ENCODE results near the gene FGGY.
"Not testable (repeated sequence)": the region's sequence is repeated elsewhere in the genome, so short reads cannot be mapped to it uniquely, and the experiment has no call there.

Gene FGGY

GRCh38 chr1:59443310-59443709 is 146.4 kb downstream of the FGGY start:
- DNase-seq (ENCODE audit: low spot score) = no peak

DNA sequence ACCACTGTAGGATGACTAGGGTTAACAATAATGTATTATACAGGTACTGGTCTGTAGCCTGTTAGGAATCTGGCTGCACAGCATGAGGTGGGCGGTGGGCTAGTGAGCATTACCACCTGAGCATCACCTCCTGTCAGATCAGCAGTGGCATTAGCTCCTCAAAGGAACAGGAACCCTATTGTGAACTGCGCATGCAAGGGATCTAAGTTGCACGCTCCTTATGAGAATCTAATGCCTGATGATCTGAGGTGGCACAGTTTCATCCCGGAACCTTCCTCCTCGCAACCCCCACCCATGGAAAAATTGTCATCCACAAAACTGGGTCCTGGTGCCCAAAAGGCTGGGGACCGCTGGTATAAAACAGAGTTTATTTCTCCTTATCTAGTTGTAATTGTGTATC is 147.6 kb downstream of the FGGY start:
- DNase-seq (ENCODE audit: low spot score) = no peak

DNA sequence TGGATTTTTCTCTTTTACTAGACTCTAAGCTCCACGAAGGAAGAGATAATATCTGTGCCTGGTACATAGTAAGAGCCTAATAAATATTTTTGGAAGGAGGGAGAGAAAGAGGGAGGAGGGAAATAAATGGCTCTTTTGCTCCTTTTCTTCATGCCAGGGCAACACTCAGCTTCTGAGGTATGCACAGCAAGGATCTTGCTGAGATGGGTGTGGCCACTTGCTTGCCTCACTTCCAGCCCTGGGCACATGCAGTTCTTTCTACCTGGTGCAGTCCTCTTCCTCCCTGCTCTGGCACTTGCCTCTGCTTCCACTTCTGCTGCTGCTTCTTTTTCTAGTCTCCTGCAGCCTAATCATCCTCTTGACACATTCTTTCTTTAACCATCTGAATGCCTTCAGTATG is 148.1 kb downstream of the FGGY start:
- peak; percentile 64 for DNase-seq (ENCODE audit: low spot score)

GRCh38 chr1:59446257-59446901 is 149.5 kb downstream of the FGGY start:
- no peak for DNase-seq (ENCODE audit: low spot score)

- DNase-seq (ENCODE audit: low spot score) = no peak
These were observed 155.1 kb downstream of the FGGY start for GRCh38 chr1:59452026-59452425.

GRCh38 chr1:59452559-59452958 is 155.7 kb downstream of the FGGY start:
- no peak for DNase-seq (ENCODE audit: low spot score)

GRCh38 chr1:59453297-59453968 is 156.5 kb downstream of the FGGY start:
- DNase-seq (ENCODE audit: low spot score) = no peak

- DNase-seq (ENCODE audit: low spot score) = no peak
These were observed 158.3 kb downstream of the FGGY start for GRCh38 chr1:59455206-59455605.

DNA sequence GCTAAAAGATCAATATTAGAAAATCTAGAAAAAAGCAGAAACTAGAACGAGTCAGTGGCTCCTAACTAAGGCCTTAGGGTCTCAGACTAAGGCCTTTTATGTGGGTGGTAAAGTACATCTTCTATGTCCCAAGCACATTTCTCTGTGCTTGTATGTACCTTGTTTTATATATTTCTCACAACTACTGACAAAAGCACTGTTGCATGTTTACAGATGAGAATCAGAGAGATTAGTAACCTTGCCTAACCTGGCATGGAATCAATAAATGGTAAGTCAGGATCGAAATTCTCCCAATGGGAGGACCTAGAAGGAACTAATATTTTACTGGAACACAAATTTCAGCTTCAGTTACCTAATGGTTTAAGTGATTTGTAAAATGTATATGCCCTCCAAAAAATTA is 160.9 kb downstream of the FGGY start:
- no peak for DNase-seq (ENCODE audit: low spot score)

- no peak for DNase-seq (ENCODE audit: low spot score)
These were observed 162.0 kb downstream of the FGGY start for GRCh38 chr1:59458884-59459283.

DNA sequence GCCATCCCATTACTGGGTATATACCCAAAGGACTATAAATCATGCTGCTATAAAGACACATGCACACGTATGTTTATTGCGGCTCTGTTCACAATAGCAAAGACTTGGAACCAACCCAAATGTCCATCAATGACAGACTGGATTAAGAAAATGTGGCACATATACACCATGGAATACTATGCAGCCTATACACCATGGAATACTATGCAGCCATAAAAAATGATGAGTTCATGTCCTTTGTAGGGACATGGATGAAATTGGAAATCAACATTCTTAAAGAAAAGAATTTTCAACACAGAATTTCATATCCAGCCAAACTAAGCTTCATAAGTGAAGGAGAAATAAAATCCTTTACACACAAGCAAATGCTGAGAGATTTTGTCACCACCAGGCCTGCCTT is 166.0 kb downstream of the FGGY start:
- DNase-seq (ENCODE audit: low spot score) = not testable (repeated sequence)

GRCh38 chr1:59465478-59465877 is 168.6 kb downstream of the FGGY start:
- not testable (repeated sequence) for DNase-seq (ENCODE audit: low spot score)

- no peak for DNase-seq (ENCODE audit: low spot score)
These were observed 172.0 kb downstream of the FGGY start for GRCh38 chr1:59468828-59469428.

- DNase-seq (ENCODE audit: low spot score) = not testable (repeated sequence)
These were observed 175.2 kb downstream of the FGGY start for GRCh38 chr1:59471991-59472570.

- DNase-seq (ENCODE audit: low spot score) = no peak
These were observed 176.9 kb downstream of the FGGY start for GRCh38 chr1:59473831-59474230.

GRCh38 chr1:59474496-59474895 is 177.6 kb downstream of the FGGY start:
- no peak for DNase-seq (ENCODE audit: low spot score)

DNA sequence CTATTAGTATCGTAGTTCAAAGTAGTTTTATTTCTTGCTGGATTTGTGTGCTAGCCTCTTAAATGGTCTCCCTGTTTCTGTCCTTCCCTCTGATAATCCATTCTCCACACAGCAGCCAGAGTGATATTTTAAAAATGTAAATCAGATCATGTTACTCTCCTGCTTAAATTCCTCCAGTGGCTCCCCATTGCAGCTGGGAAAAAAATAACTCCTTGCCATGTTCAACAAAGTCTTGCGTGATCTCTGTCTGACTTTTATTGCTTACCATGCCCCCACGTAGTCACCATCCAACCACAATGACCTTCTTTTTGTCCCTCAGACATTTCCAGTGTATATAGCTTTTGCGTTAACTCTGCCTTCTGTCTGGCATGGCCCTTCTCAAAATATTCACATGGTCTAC is 178.8 kb downstream of the FGGY start:
- DNase-seq (ENCODE audit: low spot score) = no peak

- peak; percentile 55 for DNase-seq (ENCODE audit: low spot score)
These were observed 180.4 kb downstream of the FGGY start for GRCh38 chr1:59477286-59477685.

GRCh38 chr1:59477867-59478266 is 181.0 kb downstream of the FGGY start:
- DNase-seq (ENCODE audit: low spot score) = no peak

- DNase-seq (ENCODE audit: low spot score) = no peak
These were observed 181.9 kb downstream of the FGGY start for GRCh38 chr1:59478822-59479221.

DNA sequence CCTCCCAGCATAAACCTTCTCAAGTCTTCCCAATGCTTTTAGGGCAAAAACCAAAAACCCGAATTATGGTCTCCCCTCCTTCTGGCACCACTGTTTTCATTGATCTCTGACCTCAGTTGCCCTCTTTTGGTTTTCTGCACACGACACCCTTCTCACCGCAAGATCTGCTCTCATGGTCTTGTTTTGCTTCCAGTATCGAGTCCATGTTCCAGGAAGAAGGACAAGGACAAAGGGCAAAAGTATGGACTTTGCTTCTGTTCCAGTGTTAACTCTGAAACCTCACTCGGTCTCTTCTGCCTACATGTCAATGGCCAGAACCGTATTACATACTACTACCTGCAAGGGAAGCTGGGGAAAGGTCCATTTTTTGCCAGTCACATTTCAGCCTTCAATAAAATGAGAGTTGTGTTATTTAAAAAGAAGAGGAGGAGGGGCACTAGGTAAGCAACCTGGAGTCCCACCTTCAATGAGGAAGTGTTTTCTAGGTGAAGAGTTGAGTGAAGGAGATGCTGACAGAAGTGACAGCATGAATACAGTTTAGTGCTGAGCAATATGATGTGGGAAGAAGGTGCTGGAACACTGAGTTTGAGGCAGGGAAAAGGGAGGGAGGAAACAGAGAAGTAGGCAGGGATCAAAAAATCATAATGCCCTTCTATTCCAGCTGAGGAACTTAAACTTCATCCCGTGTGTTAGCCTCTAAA is 183.4 kb downstream of the FGGY start:
- DNase-seq (ENCODE audit: low spot score) = no peak

DNA sequence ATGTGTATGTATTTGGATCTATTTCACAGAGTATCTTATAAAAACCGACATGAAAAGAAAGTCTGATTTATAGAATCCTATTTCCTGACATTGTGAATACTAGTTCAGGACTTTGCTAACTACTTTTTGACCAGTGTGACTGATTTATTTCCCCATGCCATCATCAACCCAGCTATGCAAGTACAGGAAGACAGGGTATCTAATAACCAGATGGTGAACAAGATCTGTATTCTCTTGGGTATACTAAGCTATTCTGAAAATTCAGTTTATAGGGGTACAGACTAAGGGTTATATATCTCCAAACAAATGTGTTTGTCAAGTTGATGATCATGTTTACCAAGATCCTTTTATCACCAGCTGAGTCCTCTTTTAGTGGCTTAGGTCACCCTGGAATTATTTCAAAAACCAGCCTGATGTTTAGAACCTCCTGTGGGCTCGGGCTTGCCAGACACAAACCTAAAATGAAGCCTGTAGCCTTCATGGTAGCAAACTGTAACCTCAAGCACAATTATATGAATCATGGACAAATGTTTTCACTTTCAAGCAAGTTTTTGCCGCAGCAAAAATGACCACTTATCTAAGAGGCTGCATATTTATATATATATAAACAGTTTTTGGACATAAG is 185.1 kb downstream of the FGGY start:
- no peak for DNase-seq (ENCODE audit: low spot score)
